Natural killer cell treated with Interleukin-12 subunit alpha and Interleukin-12 subunit beta and Interleukin-15 and Interleukin-18, amount 100 ng/mL, for 72 hours (primary cell): Measurements from ENCODE around the gene ERCC6L. TPM values are rescaled to one million over a fixed set of nuclear protein-coding genes. Genes with fewer than 3 reads are reported as not detected.
A peak's percentile ranks its signal among the peaks of the same experiment; 100 is the strongest.
"Not testable (repeated sequence)": the region's sequence is repeated elsewhere in the genome, so short reads cannot be mapped to it uniquely, and the experiment has no call there.

Experiments
- ATAC-seq, 2 donors: fragments of 150-1000 bp; cut with Tn5 transposase in 1 of 2; sonication (Bioruptor Pico), chemical (Tn5 transposase) in 1 of 2; 2 replicates each; pipeline ENCODE4 v1.10.0; 2021
- DNase-seq: peaks from one replicate; pipeline ENCODE4 v3.0.0; 2022; ENCODE audit warnings: low spot score
- H3K27ac Mint-ChIP-seq, 2 donors: 1 replicate in 1 of 2; 2 replicates in 1 of 2; pipeline ENCODE4 v1.8.0; 2022; ENCODE audit warnings: mixed read lengths in 2 of 2, mild to moderate bottlenecking in 1 of 2, moderate library complexity in 1 of 2
- H3K27me3 Mint-ChIP-seq, 2 donors: 1 replicate in 1 of 2; 2 replicates in 1 of 2; pipeline ENCODE4 v1.8.0; 2022; ENCODE audit warnings: mixed read lengths in 2 of 2
- H3K36me3 Mint-ChIP-seq: one replicate; pipeline ENCODE4 v1.8.0; 2022; ENCODE audit warnings: mixed read lengths
- H3K4me1 Mint-ChIP-seq, 2 donors: 1 replicate in 1 of 2; 2 replicates in 1 of 2; pipeline ENCODE4 v1.8.0; 2022; ENCODE audit warnings: low read depth in 2 of 2, mixed read lengths in 2 of 2, mild to moderate bottlenecking in 1 of 2
- H3K4me3 Mint-ChIP-seq: one replicate; pipeline ENCODE4 v1.8.0; 2022; ENCODE audit warnings: mixed read lengths
- H3K9me3 Mint-ChIP-seq: 2 replicates; pipeline ENCODE4 v1.8.0; 2022; ENCODE audit warnings: mixed read lengths
- total RNA-seq, 2 donors: library from RNA; stranded (reverse); gene quantifications; one replicate each; pipeline ENCODE4 v1.2.3, GENCODE V29; 2022

ERCC6L gene
- total RNA-seq, 2 donors from 2014 or later = 6.1 to 10.8 TPM

DNA sequence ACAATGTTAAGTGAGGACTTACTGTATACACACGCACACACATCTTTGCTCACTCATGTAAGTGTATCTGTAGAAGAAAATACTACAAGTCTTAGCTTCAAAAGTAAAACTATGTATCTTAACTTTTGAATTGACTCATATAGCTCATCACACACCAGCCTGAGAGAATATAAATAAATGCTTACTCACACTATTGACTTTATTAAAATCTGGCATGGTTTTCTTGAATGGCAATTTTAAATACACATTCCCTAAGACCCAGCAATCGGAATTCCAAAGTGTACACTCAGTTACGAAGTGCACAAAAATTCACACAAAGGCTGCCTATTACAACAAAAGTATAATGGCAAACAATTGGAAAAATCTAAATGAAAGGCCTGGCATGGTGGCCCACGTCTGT, 2.0 kb downstream of the ERCC6L start:
- DNase-seq (no peak), ATAC-seq (no peak)
- peaks cover 4 to 7% of the 10 kb centered on the region in 2 donors for H3K4me1 Mint-ChIP-seq
- no peaks in the 10 kb centered on the region for H3K36me3 Mint-ChIP-seq
- H3K27ac Mint-ChIP-seq = no peak overlapping the region
- no peaks in the 10 kb centered on the region for H3K27me3 Mint-ChIP-seq
- H3K4me3 Mint-ChIP-seq = no peak overlapping the region
- H3K9me3 Mint-ChIP-seq = no peaks in the 10 kb centered on the region

DNA sequence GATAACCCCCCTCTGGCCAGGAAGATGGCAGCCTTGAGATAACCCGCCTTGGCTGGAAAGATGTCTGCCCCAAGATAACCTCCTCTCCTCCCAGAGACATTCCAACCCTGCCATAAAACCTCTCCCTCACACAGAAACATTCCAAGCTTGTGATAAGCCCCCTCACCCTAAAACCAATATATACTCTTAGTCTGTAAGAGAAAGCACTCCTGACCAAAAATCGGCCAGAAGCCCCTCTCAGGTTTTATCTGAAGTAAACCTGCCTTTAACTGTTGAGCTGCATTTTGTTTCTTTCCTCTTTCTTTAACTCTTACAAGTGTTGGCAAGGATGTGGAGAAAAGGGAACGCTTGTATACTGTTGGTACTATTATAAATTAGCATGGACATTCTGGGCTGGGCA, 8.5 kb downstream of the ERCC6L start:
- Mint-ChIP-seq H3K9me3 (no peaks in the 10 kb centered on the region), H3K36me3 (no peaks in the 10 kb centered on the region), H3K27ac (no peak overlapping the region), H3K27me3 (peaks cover 0 to 7% of the 10 kb centered on the region in 2 donors), H3K4me3 (no peak overlapping the region), H3K4me1 (no peaks in the 10 kb centered on the region)
- no peak for ATAC-seq
- DNase-seq = no peak

DNA sequence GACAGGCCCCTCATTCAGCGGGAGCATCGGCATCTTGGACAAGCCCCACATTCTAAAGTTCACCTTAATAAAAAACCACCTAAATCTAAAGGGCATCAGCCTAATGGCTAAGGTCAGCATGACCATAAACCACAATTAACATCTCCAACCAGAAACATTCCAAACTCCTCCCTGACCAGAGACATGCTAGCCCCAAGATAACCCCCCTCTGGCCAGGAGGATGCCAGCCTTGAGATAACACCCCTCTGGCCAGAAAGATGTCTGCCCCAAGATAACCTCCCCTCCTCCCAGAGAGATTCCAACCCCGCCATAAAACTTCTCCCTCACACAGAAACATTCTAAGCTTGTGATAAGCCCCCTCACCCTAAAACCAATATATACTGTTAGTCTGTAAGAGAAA, 18.5 kb downstream of the ERCC6L start:
- H3K4me1 Mint-ChIP-seq = not testable (repeated sequence)

GRCh38 chrX:72216973-72217372, 21.9 kb downstream of the ERCC6L start:
- no peak overlapping the region for H3K4me3 Mint-ChIP-seq
- DNase-seq (no peak), ATAC-seq (no peak)
- H3K4me1 Mint-ChIP-seq = no peaks in the 10 kb centered on the region
- H3K27ac Mint-ChIP-seq = no peak overlapping the region
- no peaks in the 10 kb centered on the region for H3K36me3 Mint-ChIP-seq
- H3K27me3 Mint-ChIP-seq = no peaks in the 10 kb centered on the region
- no peaks in the 10 kb centered on the region for H3K9me3 Mint-ChIP-seq

More for the DNA sequence above, 18.5 kb downstream of the ERCC6L start:
- not testable (repeated sequence) for H3K9me3 Mint-ChIP-seq, H3K27ac Mint-ChIP-seq, DNase-seq, H3K4me3 Mint-ChIP-seq, ATAC-seq, H3K36me3 Mint-ChIP-seq, H3K27me3 Mint-ChIP-seq

- Mint-ChIP-seq H3K4me1 (peaks cover 0 to 6% of the 10 kb centered on the region in 2 donors), H3K4me3 (no peak overlapping the region), H3K9me3 (no peaks in the 10 kb centered on the region), H3K27me3 (peaks cover 0 to 3% of the 10 kb centered on the region in 2 donors), H3K27ac (no peak overlapping the region), H3K36me3 (peaks cover 15% of the 10 kb centered on the region)
- ATAC-seq (no peak), DNase-seq (no peak)
These were observed 30.6 kb downstream of the ERCC6L start for GRCh38 chrX:72208126-72208800.

- ATAC-seq = no peak
- no peak for DNase-seq
- peaks cover 0 to 3% of the 10 kb centered on the region in 2 donors for H3K27me3 Mint-ChIP-seq
- H3K4me1 Mint-ChIP-seq = peaks cover 0 to 6% of the 10 kb centered on the region in 2 donors
- no peak overlapping the region for H3K4me3 Mint-ChIP-seq
- peaks cover 15% of the 10 kb centered on the region for H3K36me3 Mint-ChIP-seq
- no peak overlapping the region for H3K27ac Mint-ChIP-seq
- H3K9me3 Mint-ChIP-seq = no peaks in the 10 kb centered on the region
These were observed 31.5 kb downstream of the ERCC6L start for GRCh38 chrX:72207366-72207765.

DNA sequence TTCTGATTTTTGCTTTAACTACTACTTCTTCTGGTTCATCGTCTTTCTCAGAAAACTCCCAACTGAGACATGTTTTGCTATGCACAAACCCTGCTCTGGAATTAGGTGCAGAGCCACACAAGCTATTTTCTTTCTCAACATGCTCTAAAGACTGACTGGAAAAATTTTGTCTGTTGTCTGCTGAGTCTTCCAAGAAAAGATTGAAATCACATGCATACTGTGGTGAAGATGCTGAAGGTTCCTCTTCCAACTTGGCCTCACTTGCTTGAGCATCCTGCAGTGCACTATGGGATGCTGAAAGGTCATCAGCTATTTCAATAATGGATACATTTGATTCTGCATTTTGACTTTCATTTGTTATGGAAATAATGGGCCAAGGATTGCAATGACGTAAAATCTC, 33.1 kb downstream of the ERCC6L start:
- peaks cover 15% of the 10 kb centered on the region for H3K36me3 Mint-ChIP-seq

GRCh38 chrX:72203421-72203820, 35.4 kb downstream of the ERCC6L start:
- H3K9me3 Mint-ChIP-seq = no peaks in the 10 kb centered on the region
- no peak overlapping the region for H3K27ac Mint-ChIP-seq
- no peaks in the 10 kb centered on the region for H3K4me1 Mint-ChIP-seq
- no peaks in the 10 kb centered on the region for H3K27me3 Mint-ChIP-seq
- ATAC-seq = peak; percentile 32 to 81
- peaks cover 6% of the 10 kb centered on the region for H3K36me3 Mint-ChIP-seq
- DNase-seq = no peak
- peak overlapping the region; percentile 30 for H3K4me3 Mint-ChIP-seq

More for the DNA sequence above, 33.1 kb downstream of the ERCC6L start:
- DNase-seq = no peak
- Mint-ChIP-seq H3K9me3 (no peaks in the 10 kb centered on the region), H3K4me1 (peaks cover 0 to 2% of the 10 kb centered on the region in 2 donors), H3K27me3 (peaks cover 0 to 2% of the 10 kb centered on the region in 2 donors), H3K27ac (no peak overlapping the region), H3K4me3 (no peak overlapping the region)
- no peak for ATAC-seq

GRCh38 chrX:72202792-72203401, 35.9 kb downstream of the ERCC6L start:
- DNase-seq = no peak
- no peaks in the 10 kb centered on the region for H3K27me3 Mint-ChIP-seq
- no peak for ATAC-seq
- no peaks in the 10 kb centered on the region for H3K4me1 Mint-ChIP-seq
- H3K9me3 Mint-ChIP-seq = no peaks in the 10 kb centered on the region
- H3K4me3 Mint-ChIP-seq = no peak overlapping the region
- peaks cover 6% of the 10 kb centered on the region for H3K36me3 Mint-ChIP-seq
- no peak overlapping the region for H3K27ac Mint-ChIP-seq

- Mint-ChIP-seq H3K4me1 (no peaks in the 10 kb centered on the region), H3K36me3 (no peaks in the 10 kb centered on the region), H3K27ac (no peak overlapping the region), H3K4me3 (no peak overlapping the region), H3K27me3 (no peaks in the 10 kb centered on the region), H3K9me3 (no peaks in the 10 kb centered on the region)
- no peak for DNase-seq
- ATAC-seq = no peak
These were observed 36.8 kb downstream of the ERCC6L start for GRCh38 chrX:72201836-72202536.

DNA sequence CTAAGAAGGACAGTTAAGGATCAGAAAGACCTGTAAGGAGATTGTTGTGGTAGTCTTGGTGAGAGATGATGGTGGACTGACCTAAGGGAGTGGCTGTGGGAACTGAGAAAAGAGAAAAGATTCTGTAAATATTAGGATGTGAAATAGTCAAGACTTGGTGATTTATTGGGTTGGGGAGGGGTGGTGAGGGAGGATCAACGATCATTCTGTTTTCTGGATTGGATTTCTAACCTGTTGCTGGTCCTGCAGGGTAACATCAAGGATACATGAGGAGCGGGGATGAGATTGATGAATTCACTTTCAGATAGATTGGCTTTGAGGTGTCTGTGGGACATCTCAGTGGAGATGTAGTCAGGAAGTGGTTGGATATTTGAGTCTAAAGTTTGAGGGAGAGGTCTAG, 55.9 kb downstream of the ERCC6L start:
- H3K27ac Mint-ChIP-seq = no peak overlapping the region
- H3K9me3 Mint-ChIP-seq = no peaks in the 10 kb centered on the region
- peaks cover 5 to 8% of the 10 kb centered on the region in 2 donors for H3K4me1 Mint-ChIP-seq

DNA sequence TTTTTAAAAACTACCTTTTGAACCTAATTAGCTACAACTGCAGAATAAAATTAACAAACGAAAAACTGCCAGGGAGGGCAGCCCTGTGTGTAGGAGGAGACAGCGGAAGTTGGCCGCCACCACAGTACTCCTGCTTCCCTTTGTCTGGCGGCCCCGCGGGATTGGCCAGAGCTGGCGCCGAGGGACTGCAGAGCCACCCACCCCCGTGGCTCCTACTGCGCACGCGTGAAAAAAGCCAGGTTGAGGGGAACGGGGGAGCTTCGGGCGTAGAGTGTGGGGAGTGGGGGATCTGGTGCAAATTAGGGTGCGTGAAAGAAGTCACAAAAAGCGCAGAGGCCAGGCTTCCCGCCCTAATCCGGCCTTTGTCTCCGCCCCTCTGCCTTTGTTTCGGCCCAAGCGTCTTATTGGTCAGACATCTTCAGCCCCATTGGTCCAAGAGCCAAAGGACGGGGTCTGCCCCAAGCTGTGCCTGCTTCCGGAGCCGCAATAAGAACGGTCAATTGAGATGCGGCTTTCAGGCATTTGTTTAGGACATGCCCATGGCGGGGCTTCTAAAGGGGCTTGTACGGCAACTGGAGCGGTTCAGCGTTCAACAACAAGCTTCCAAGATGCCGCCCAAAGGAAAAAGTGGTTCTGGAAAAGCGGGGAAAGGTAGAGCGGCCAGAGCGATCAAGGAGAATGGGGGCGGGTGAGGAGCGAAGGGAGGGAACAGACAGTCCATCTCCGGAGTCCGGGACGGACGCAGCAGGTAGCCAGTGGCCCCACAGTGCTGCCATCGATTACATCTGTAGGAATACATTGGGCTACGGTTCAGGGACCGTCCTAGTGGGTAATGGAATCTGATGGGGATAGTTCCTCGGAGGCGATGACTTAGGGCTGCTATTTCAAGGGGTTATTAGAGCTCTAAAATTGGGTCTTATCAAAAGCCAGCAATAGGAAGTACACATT, 57.4 kb downstream of the ERCC6L start, which contains the start of gene PIN4:
Gene PIN4, plus strand, starts transcription at position 580 of the 948 bp plus-strand sequence. Its CDS starts 29 bp downstream, at position 609.
- no peak within 1 kb of the TSS for H3K4me3 Mint-ChIP-seq
- no peak within 1 kb of the TSS for H3K27ac Mint-ChIP-seq
- H3K27me3 Mint-ChIP-seq = peaks cover 0 to 4% of the 10 kb centered on the region in 2 donors
- no peaks in the 10 kb centered on the region for H3K9me3 Mint-ChIP-seq
- peaks cover 5 to 8% of the 10 kb centered on the region in 2 donors for H3K4me1 Mint-ChIP-seq
- ATAC-seq (peak; percentile 97 to 98), DNase-seq (peak; percentile 91)
- no peaks in the 10 kb centered on the region for H3K36me3 Mint-ChIP-seq

More for the DNA sequence above, 55.9 kb downstream of the ERCC6L start:
- no peak for ATAC-seq
- no peak overlapping the region for H3K4me3 Mint-ChIP-seq
- DNase-seq = no peak
- no peaks in the 10 kb centered on the region for H3K36me3 Mint-ChIP-seq
- H3K27me3 Mint-ChIP-seq = peaks cover 0 to 4% of the 10 kb centered on the region in 2 donors

GRCh38 chrX:72180539-72180938, 58.3 kb downstream of the ERCC6L start:
- ATAC-seq (no peak), DNase-seq (no peak)
- Mint-ChIP-seq H3K27me3 (peaks cover 0 to 4% of the 10 kb centered on the region in 2 donors), H3K4me3 (no peak overlapping the region), H3K9me3 (no peaks in the 10 kb centered on the region), H3K27ac (no peak overlapping the region), H3K4me1 (peaks cover 5% of the 10 kb centered on the region in 2 donors), H3K36me3 (no peaks in the 10 kb centered on the region)
